Karpas-422 (cell line): ENCODE measurements around the gene COPA. TPM values are rescaled to one million over a fixed set of nuclear protein-coding genes. Genes with fewer than 3 reads are reported as not detected.

Source experiments
- small RNA-seq: library from RNA; depleted of rRNA; stranded (forward); fragments of <200 nt; gene quantifications from one replicate; pipeline ENCODE3, GENCODE V24; 2014
- total RNA-seq: library from RNA; depleted of rRNA; stranded (reverse); fragments of >200 nt; shearing (Covaris generic); gene quantifications from 2 replicates; pipeline ENCODE4 v1.2.3, GENCODE V29; 2014; ENCODE audit warnings: low replicate concordance; rRNA removed

COPA gene
- total RNA-seq, 1 experiment from 2014 or later, result 107 TPM

Small RNAs within 50 kb of the gene (small RNA-seq; reads per million reads assigned to genes)
- gene RF00019 (not detected), gene RNU4-42P (1.5 reads per million, percentile 43 among the genes with 10 or more reads in this experiment)

Other genes starting within 250 kb of the COPA start
- gene IGSF8, start 244.6 kb downstream of the COPA start, total RNA-seq, result 15.8 and 33.8 TPM in 2 replicates
- not detected in 2 replicates for gene ATP1A2, start 227.5 kb downstream of the COPA start, total RNA-seq
- not detected in 2 replicates for gene ATP1A4, start 191.6 kb downstream of the COPA start, total RNA-seq
- gene CASQ1, start 152.7 kb downstream of the COPA start, total RNA-seq, result not detected in 2 replicates
- 40.1 and 69.1 TPM in 2 replicates for gene PEA15, start 137.9 kb downstream of the COPA start, total RNA-seq
- 89.7 and 132 TPM in 2 replicates for gene DCAF8, start 80.7 kb downstream of the COPA start, total RNA-seq
- 27.1 and 29.3 TPM in 2 replicates for gene PEX19, start 58.1 kb downstream of the COPA start, total RNA-seq
- gene NCSTN, start 133 bp upstream of the COPA start, total RNA-seq, result 76.9 and 79.9 TPM in 2 replicates
- 0.48 TPM in 1 of 2 replicates, not detected in the other for gene NHLH1, start 23.8 kb upstream of the COPA start, total RNA-seq
- gene VANGL2, start 57.3 kb upstream of the COPA start, total RNA-seq, result 0.07 TPM in 1 of 2 replicates, not detected in the other
- gene SLAMF6, start 180.0 kb upstream of the COPA start, total RNA-seq, result 19.3 and 66.0 TPM in 2 replicates
- gene CD84, start 236.2 kb upstream of the COPA start, total RNA-seq, result 14.4 and 29.4 TPM in 2 replicates